Measurements from ENCODE around the gene NRP2. TPM values are rescaled to one million over a fixed set of nuclear protein-coding genes. Genes with fewer than 3 reads are reported as not detected.

The NRP2 gene
- total RNA-seq, 2 experiments from 2014 or later: 1.4 to 2.3 TPM

GRCh38 chr2:205743137-205743536, 60.8 kb downstream of the NRP2 start:
- Mint-ChIP-seq H3K4me1 (no peaks in the 10 kb centered on the region), H3K36me3 (ENCODE audit: low read depth) (no peaks in the 10 kb centered on the region), H3K4me3 (no peak overlapping the region), H3K9me3 (no peaks in the 10 kb centered on the region), H3K27ac (no peak overlapping the region), H3K27me3 (peaks cover 6% of the 10 kb centered on the region)
- CTCF ChIA-PET: no interaction called here
- no peak for DNase-seq
- POLR2A ChIA-PET: no interaction called here

- ChIA-PET CTCF (no interaction called here), POLR2A (no interaction called here)
- Mint-ChIP-seq H3K4me3 (no peak overlapping the region), H3K27me3 (peaks cover 6% of the 10 kb centered on the region), H3K27ac (no peak overlapping the region), H3K4me1 (no peaks in the 10 kb centered on the region), H3K36me3 (ENCODE audit: low read depth) (no peaks in the 10 kb centered on the region), H3K9me3 (no peaks in the 10 kb centered on the region)
- no peak for DNase-seq
These were observed 61.8 kb downstream of the NRP2 start for GRCh38 chr2:205744074-205744591.

GRCh38 chr2:205745661-205746419, 63.5 kb downstream of the NRP2 start:
- CTCF ChIA-PET: interaction anchor here (0.6 kb wide), 1 partner anchor 21 kb away, joined by 4 read pairs; no protein-coding TSS in a partner anchor
- no peak for DNase-seq
- H3K4me3 Mint-ChIP-seq: no peak overlapping the region
- POLR2A ChIA-PET: no interaction called here
- H3K27ac Mint-ChIP-seq: no peak overlapping the region
- no peaks in the 10 kb centered on the region for H3K9me3 Mint-ChIP-seq
- peaks cover 6% of the 10 kb centered on the region for H3K27me3 Mint-ChIP-seq
- H3K4me1 Mint-ChIP-seq: no peaks in the 10 kb centered on the region
- H3K36me3 Mint-ChIP-seq (ENCODE audit: low read depth): no peaks in the 10 kb centered on the region

- Mint-ChIP-seq H3K4me1 (no peaks in the 10 kb centered on the region), H3K27ac (no peak overlapping the region), H3K9me3 (no peaks in the 10 kb centered on the region), H3K27me3 (peaks cover 5% of the 10 kb centered on the region), H3K4me3 (no peak overlapping the region), H3K36me3 (ENCODE audit: low read depth) (no peaks in the 10 kb centered on the region)
- CTCF ChIA-PET: interaction anchor here (0.6 kb wide), 1 partner anchor 22 kb away, joined by 4 read pairs; no protein-coding TSS in a partner anchor
- DNase-seq: no peak
- POLR2A ChIA-PET: no interaction called here
These were observed 64.1 kb downstream of the NRP2 start for GRCh38 chr2:205746420-205746785.

DNA sequence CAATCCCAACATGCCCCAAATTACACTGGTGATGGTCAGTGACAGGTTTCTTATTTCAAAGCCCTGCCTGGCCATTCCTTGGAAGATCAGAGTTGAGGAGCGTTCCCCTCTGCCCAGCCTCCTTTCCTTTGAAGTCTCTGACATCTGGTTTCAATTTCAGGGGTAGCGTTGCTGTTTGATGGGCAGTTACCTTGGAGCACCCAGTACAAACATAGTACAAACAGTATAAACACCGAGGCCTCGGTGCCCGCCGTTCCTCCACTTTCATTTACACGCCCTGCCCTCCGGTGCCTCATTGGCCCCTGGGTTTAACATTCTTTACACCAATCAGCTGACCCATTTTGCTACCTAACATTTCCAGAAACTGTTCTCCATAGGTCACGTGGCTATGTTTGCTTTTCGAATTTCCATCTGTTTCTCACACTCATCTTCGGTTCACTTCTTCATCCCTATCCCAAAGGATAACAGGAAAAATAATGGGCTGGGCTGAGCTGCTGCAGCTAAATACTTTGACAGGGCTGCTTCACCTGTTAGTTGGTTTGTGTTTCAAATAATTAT, 65.6 kb downstream of the NRP2 start:
- Mint-ChIP-seq H3K9me3 (no peaks in the 10 kb centered on the region), H3K36me3 (ENCODE audit: low read depth) (no peaks in the 10 kb centered on the region), H3K27me3 (peaks cover 10% of the 10 kb centered on the region), H3K27ac (no peak overlapping the region), H3K4me3 (no peak overlapping the region), H3K4me1 (no peaks in the 10 kb centered on the region)
- DNase-seq: no peak
- POLR2A ChIA-PET: no interaction called here
- CTCF ChIA-PET: no interaction called here

DNA sequence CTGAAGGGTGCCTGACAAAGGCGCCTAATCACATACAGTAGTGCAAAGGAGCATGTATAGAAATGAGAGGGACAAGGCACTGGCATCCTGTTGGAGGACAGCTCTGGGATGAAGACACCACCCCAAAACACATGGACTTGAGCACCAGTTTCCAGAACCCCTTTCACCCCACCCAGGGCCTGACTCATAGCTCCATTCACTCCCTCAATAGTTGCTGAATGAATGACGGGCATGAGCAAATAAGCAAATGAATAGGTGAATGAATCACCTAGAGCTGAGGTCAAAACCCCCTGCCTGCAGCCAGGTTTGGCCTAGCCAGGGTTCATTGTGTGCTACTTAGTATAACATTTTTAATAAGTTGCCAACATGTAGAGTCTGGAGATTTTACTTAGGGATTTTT, 66.3 kb downstream of the NRP2 start:
- DNase-seq: no peak
- Mint-ChIP-seq H3K9me3 (no peaks in the 10 kb centered on the region), H3K4me1 (no peaks in the 10 kb centered on the region), H3K27me3 (peaks cover 11% of the 10 kb centered on the region), H3K36me3 (ENCODE audit: low read depth) (no peaks in the 10 kb centered on the region), H3K27ac (no peak overlapping the region), H3K4me3 (no peak overlapping the region)
- CTCF ChIA-PET: no interaction called here
- POLR2A ChIA-PET: no interaction called here

GRCh38 chr2:205749078-205749477, 66.8 kb downstream of the NRP2 start:
- ChIA-PET CTCF (no interaction called here), POLR2A (no interaction called here)
- Mint-ChIP-seq H3K27ac (no peak overlapping the region), H3K36me3 (ENCODE audit: low read depth) (no peaks in the 10 kb centered on the region), H3K9me3 (no peaks in the 10 kb centered on the region), H3K27me3 (peaks cover 11% of the 10 kb centered on the region), H3K4me1 (no peaks in the 10 kb centered on the region), H3K4me3 (no peak overlapping the region)
- DNase-seq: no peak

GRCh38 chr2:205750797-205751196, 68.5 kb downstream of the NRP2 start:
- peaks cover 20% of the 10 kb centered on the region for H3K27me3 Mint-ChIP-seq
- H3K27ac Mint-ChIP-seq: no peak overlapping the region
- ChIA-PET CTCF (no interaction called here), POLR2A (no interaction called here)
- H3K36me3 Mint-ChIP-seq (ENCODE audit: low read depth): no peaks in the 10 kb centered on the region
- H3K4me3 Mint-ChIP-seq: no peak overlapping the region
- no peak for DNase-seq
- no peaks in the 10 kb centered on the region for H3K9me3 Mint-ChIP-seq
- no peaks in the 10 kb centered on the region for H3K4me1 Mint-ChIP-seq

GRCh38 chr2:205751569-205752031, 69.3 kb downstream of the NRP2 start:
- Mint-ChIP-seq H3K36me3 (ENCODE audit: low read depth) (no peaks in the 10 kb centered on the region), H3K4me3 (no peak overlapping the region), H3K4me1 (no peaks in the 10 kb centered on the region), H3K27ac (no peak overlapping the region), H3K27me3 (peaks cover 20% of the 10 kb centered on the region), H3K9me3 (no peaks in the 10 kb centered on the region)
- no peak for DNase-seq
- POLR2A ChIA-PET: no interaction called here
- CTCF ChIA-PET: no interaction called here

DNA sequence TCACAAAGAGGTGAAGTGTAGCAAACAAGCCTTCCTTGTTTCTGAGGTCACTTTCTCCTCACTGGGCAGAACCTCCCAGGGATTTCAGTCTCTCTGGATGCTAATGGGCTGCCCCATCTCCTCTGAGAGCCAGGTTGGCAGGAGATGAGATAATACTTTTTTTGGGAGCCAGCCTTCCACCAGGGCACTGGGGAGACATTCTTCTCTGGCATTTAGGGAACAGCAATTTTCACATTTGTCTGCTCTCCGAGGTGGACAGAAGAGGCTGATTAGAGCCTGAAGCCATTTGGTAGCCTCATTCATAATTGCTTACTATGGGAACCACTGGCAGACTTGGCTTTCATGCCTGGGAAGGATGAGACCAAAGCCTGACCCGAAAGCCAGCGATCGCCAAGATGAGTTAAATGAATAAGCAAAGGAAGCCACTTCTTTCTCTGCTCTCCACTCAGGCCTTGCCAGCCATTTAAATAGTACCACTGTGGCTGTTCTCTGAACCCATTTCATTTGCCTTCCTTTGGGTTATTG, 70.1 kb downstream of the NRP2 start:
- Mint-ChIP-seq H3K27me3 (peaks cover 25% of the 10 kb centered on the region), H3K4me3 (no peak overlapping the region), H3K4me1 (no peaks in the 10 kb centered on the region), H3K36me3 (ENCODE audit: low read depth) (no peaks in the 10 kb centered on the region), H3K9me3 (no peaks in the 10 kb centered on the region), H3K27ac (no peak overlapping the region)
- CTCF ChIA-PET: interaction anchor here (1.6 kb wide), 1 partner anchor 173 kb away, joined by 3 read pairs; no protein-coding TSS in a partner anchor
- no peak for DNase-seq
- POLR2A ChIA-PET: no interaction called here

GRCh38 chr2:205752924-205753323, 70.6 kb downstream of the NRP2 start:
- no peaks in the 10 kb centered on the region for H3K9me3 Mint-ChIP-seq
- H3K4me1 Mint-ChIP-seq: no peaks in the 10 kb centered on the region
- H3K4me3 Mint-ChIP-seq: no peak overlapping the region
- no peak for DNase-seq
- H3K27me3 Mint-ChIP-seq: peaks cover 27% of the 10 kb centered on the region
- ChIA-PET CTCF (interaction anchor here (1.6 kb wide), 1 partner anchor 173 kb away, joined by 3 read pairs; no protein-coding TSS in a partner anchor), POLR2A (no interaction called here)
- H3K36me3 Mint-ChIP-seq (ENCODE audit: low read depth): no peaks in the 10 kb centered on the region
- no peak overlapping the region for H3K27ac Mint-ChIP-seq

- Mint-ChIP-seq H3K27ac (no peak overlapping the region), H3K27me3 (peaks cover 27% of the 10 kb centered on the region), H3K4me1 (no peaks in the 10 kb centered on the region), H3K36me3 (ENCODE audit: low read depth) (no peaks in the 10 kb centered on the region), H3K4me3 (no peak overlapping the region), H3K9me3 (no peaks in the 10 kb centered on the region)
- ChIA-PET POLR2A (no interaction called here), CTCF (interaction anchor here (0.9 to 1.6 kb wide), 2 partner anchors 171 to 173 kb away, joined by 3 read pairs; no protein-coding TSS in a partner anchor)
- DNase-seq: no peak
These were observed 72.1 kb downstream of the NRP2 start for GRCh38 chr2:205754285-205754923.

- ChIA-PET POLR2A (no interaction called here), CTCF (no interaction called here)
- peaks cover 27% of the 10 kb centered on the region for H3K27me3 Mint-ChIP-seq
- DNase-seq: no peak
- no peaks in the 10 kb centered on the region for H3K36me3 Mint-ChIP-seq (ENCODE audit: low read depth)
- H3K27ac Mint-ChIP-seq: no peak overlapping the region
- no peaks in the 10 kb centered on the region for H3K9me3 Mint-ChIP-seq
- H3K4me1 Mint-ChIP-seq: no peaks in the 10 kb centered on the region
- no peak overlapping the region for H3K4me3 Mint-ChIP-seq
These were observed 72.6 kb downstream of the NRP2 start for GRCh38 chr2:205754924-205755321.

Measured in activated CD4-positive, alpha-beta memory T cell treated with anti-CD3 and anti-CD28 coated beads, Interleukin-2, amount 10 ng/mL, durations not matched to agents 7 days and 5 days (primary cell).